Activated T-cell treated with anti-CD3 and anti-CD28 coated beads for 48 hours (primary cell): Measurements from ENCODE around the gene TBX1.
"Not testable (repeated sequence)": the region's sequence is repeated elsewhere in the genome, so short reads cannot be mapped to it uniquely, and the experiment has no call there.

Experiments used
- DNase-seq: peaks from one replicate; pipeline ENCODE4 v3.0.0-alpha.2; 2020; ENCODE audit warnings: low read depth

Gene TBX1

GRCh38 chr22:19784384-19785175 is 24.0 kb downstream of the TBX1 start:
- DNase-seq = no peak

GRCh38 chr22:19785461-19786263 is 25.1 kb downstream of the TBX1 start:
- no peak for DNase-seq

GRCh38 chr22:19786264-19786585 is 25.6 kb downstream of the TBX1 start:
- DNase-seq = no peak

GRCh38 chr22:19786959-19787848 is 26.6 kb downstream of the TBX1 start:
- DNase-seq = no peak

- no peak for DNase-seq
These were observed 27.2 kb downstream of the TBX1 start for GRCh38 chr22:19787849-19788141.

- no peak for DNase-seq
These were observed 28.2 kb downstream of the TBX1 start for GRCh38 chr22:19788661-19789225.

GRCh38 chr22:19789406-19789805 is 28.8 kb downstream of the TBX1 start:
- no peak for DNase-seq

GRCh38 chr22:19789828-19790227 is 29.2 kb downstream of the TBX1 start:
- no peak for DNase-seq

- DNase-seq = no peak
These were observed 30.7 kb downstream of the TBX1 start for GRCh38 chr22:19791243-19791642.

GRCh38 chr22:19791894-19792293 is 31.3 kb downstream of the TBX1 start:
- DNase-seq = no peak

- not testable (repeated sequence) for DNase-seq
These were observed 31.9 kb downstream of the TBX1 start for GRCh38 chr22:19792383-19792896.

- DNase-seq = no peak
These were observed 32.6 kb downstream of the TBX1 start for GRCh38 chr22:19793161-19793560.

- no peak for DNase-seq
These were observed 33.2 kb downstream of the TBX1 start for GRCh38 chr22:19793661-19794310.

- no peak for DNase-seq
These were observed 35.0 kb downstream of the TBX1 start for GRCh38 chr22:19795617-19796008.

- no peak for DNase-seq
These were observed 35.6 kb downstream of the TBX1 start for GRCh38 chr22:19796160-19796559.

GRCh38 chr22:19797086-19798002 is 36.8 kb downstream of the TBX1 start:
- DNase-seq = no peak

GRCh38 chr22:19798003-19798665 is 37.6 kb downstream of the TBX1 start:
- DNase-seq = no peak

- DNase-seq = no peak
These were observed 38.3 kb downstream of the TBX1 start for GRCh38 chr22:19798891-19799293.

GRCh38 chr22:19799322-19800190 is 39.0 kb downstream of the TBX1 start:
- no peak for DNase-seq
